Measurements from ENCODE around the gene KRTAP3-1.

DNA sequence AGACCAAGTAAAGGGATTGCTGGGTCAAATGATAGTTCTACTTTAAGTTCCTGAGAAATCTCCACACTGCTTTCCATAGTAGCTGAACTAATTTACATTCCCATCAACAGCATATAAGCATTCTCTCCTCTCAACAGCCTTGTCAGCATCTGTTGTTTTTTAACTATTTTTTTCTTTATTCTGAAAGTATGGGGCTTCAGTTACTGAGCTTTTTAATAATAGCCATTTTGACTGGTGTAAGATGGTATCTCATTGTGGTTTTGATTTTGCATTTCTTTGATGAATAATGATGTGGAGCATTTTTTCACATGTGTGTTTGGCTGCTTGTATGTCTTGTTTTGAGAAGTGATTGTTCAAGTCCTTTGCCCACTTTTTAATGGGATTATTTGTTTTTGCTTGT lies 43.6 kb upstream of the KRTAP3-1 start:
- TF ChIP-seq EZH2 (IDR thresholded peaks at IDR 0.05), result no peak
- no peak for TF ChIP-seq POLR2AphosphoS5 (IDR thresholded peaks at IDR 0.05; ENCODE audit: borderline replicate concordance, low read depth, low read length)

Data from SK-N-MC (cell line).